Uterus (tissue), 2 donors: ENCODE data around the gene PHOSPHO1.

ENCODE experiments used
- POLR2A ChIP-seq, 2 donors: fragments of 450-650 bp; IDR thresholded peaks; one replicate each; pipeline ENCODE4 v1.6.1; 2016; ENCODE audit warnings: antibody characterized with exemption in 2 of 2, mild to moderate bottlenecking in 1 of 2, moderate library complexity in 1 of 2
- TF ChIP-seq, protein P1 (sequence below), 4 experiments: fragments of 200-600 bp in 2 of 4; fragments of 450-650 bp in 2 of 4; sonication (generic) in 2 of 4; IDR thresholded peaks; one replicate each; pipeline ENCODE4 v1.5.1; 2016 to 2019; ENCODE audit warnings: antibody characterized with exemption in 4 of 4, mild to moderate bottlenecking in 2 of 4, moderate library complexity in 1 of 4

DNA sequence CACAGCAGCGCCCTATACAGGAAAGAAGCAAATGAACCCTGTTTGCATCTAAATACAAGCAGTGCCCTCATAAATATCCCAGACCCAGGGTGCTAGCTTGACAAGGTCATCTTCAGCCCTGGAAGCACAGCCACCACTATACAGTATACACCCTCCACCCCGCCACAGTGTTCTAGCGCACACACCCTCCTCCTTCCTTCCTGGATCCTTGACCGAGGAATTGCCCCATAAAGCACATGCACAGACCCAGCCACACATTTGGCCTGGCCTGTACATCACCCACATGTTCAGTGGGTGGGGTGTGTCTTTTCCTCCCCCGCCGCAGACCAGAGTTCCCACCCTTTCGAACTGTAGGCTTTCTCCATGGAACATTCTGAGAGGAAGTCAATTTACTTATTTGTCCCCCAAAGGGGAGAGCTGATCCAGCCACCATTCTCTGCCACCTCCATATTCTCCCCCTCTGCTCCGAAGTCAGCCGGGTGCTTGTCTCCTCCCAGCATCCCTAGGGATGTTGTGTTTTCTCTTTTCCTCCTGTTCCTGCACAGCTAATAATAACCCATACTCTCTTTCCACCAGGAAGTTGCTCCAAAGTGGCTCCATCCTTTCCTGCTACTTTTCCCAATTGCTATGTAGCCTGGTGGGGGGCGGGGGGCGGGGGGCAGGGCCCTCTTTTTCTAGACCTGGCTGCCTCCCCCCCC, 13.5 kb downstream of the PHOSPHO1 start:
- TF ChIP-seq, protein P1, sequence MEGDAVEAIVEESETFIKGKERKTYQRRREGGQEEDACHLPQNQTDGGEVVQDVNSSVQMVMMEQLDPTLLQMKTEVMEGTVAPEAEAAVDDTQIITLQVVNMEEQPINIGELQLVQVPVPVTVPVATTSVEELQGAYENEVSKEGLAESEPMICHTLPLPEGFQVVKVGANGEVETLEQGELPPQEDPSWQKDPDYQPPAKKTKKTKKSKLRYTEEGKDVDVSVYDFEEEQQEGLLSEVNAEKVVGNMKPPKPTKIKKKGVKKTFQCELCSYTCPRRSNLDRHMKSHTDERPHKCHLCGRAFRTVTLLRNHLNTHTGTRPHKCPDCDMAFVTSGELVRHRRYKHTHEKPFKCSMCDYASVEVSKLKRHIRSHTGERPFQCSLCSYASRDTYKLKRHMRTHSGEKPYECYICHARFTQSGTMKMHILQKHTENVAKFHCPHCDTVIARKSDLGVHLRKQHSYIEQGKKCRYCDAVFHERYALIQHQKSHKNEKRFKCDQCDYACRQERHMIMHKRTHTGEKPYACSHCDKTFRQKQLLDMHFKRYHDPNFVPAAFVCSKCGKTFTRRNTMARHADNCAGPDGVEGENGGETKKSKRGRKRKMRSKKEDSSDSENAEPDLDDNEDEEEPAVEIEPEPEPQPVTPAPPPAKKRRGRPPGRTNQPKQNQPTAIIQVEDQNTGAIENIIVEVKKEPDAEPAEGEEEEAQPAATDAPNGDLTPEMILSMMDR (IDR thresholded peaks at IDR 0.05) = no peak
- no peak for TF ChIP-seq POLR2A (IDR thresholded peaks at IDR 0.05)
